GM18499 (cell line): ENCODE results near the gene KLF13.

ENCODE experiments used
- ATAC-seq: cut with Tn5 transposase; IDR thresholded peaks from one replicate; pipeline ENCODE4 v1.9.1; 2021; ENCODE audit warnings: moderate number of reproducible peaks; ENCODE audit not compliant: insufficient read depth, unreplicated experiment

The KLF13 gene

GRCh38 chr15:31376511-31376910, 49.9 kb downstream of the KLF13 start:
- no peak for ATAC-seq

GRCh38 chr15:31377030-31377429, 50.4 kb downstream of the KLF13 start:
- ATAC-seq: no peak

- no peak for ATAC-seq
These were observed 51.8 kb downstream of the KLF13 start for GRCh38 chr15:31378363-31378903.

GRCh38 chr15:31379042-31379441, 52.4 kb downstream of the KLF13 start:
- ATAC-seq: no peak

- ATAC-seq: no peak
These were observed 52.9 kb downstream of the KLF13 start for GRCh38 chr15:31379577-31379976.

- ATAC-seq: no peak
These were observed 55.4 kb downstream of the KLF13 start for GRCh38 chr15:31381801-31382712.

- ATAC-seq: no peak
These were observed 56.0 kb downstream of the KLF13 start for GRCh38 chr15:31382713-31383045.

GRCh38 chr15:31383139-31383538, 56.5 kb downstream of the KLF13 start:
- no peak for ATAC-seq

GRCh38 chr15:31384568-31384967, 57.9 kb downstream of the KLF13 start:
- no peak for ATAC-seq

GRCh38 chr15:31385736-31386135, 59.1 kb downstream of the KLF13 start:
- no peak for ATAC-seq

- ATAC-seq: no peak
These were observed 60.5 kb downstream of the KLF13 start for GRCh38 chr15:31387092-31387478.

GRCh38 chr15:31387479-31388118, 61.0 kb downstream of the KLF13 start:
- ATAC-seq: no peak

- no peak for ATAC-seq
These were observed 62.9 kb downstream of the KLF13 start for GRCh38 chr15:31389576-31389975.

- ATAC-seq: no peak
These were observed 63.4 kb downstream of the KLF13 start for GRCh38 chr15:31390029-31390428.

GRCh38 chr15:31390777-31391486, 64.3 kb downstream of the KLF13 start:
- ATAC-seq: no peak

- no peak for ATAC-seq
These were observed 65.3 kb downstream of the KLF13 start for GRCh38 chr15:31391687-31392671.

GRCh38 chr15:31392761-31393401, 66.2 kb downstream of the KLF13 start:
- no peak for ATAC-seq

- ATAC-seq: no peak
These were observed 66.9 kb downstream of the KLF13 start for GRCh38 chr15:31393444-31394091.
